Fibroblast of peridontal ligament (primary cell): ENCODE measurements around the gene BAHCC1.
A peak's percentile ranks its signal among the peaks of the same experiment; 100 is the strongest.

ENCODE experiments used
- DNase-seq: peaks from one replicate; pipeline ENCODE4 v3.0.0-alpha.2; 2010; ENCODE audit errors: extremely low read depth

Gene BAHCC1

GRCh38 chr17:81386646-81387099 is 8.6 kb upstream of the BAHCC1 start:
- DNase-seq, result no peak

GRCh38 chr17:81387100-81388090 is 7.9 kb upstream of the BAHCC1 start:
- peak; percentile 58 for DNase-seq

- no peak for DNase-seq
These were observed 7.1 kb upstream of the BAHCC1 start for GRCh38 chr17:81388091-81388611.

GRCh38 chr17:81388612-81389367 is 6.5 kb upstream of the BAHCC1 start:
- DNase-seq, result no peak

GRCh38 chr17:81389585-81389984 is 5.7 kb upstream of the BAHCC1 start:
- DNase-seq, result peak; percentile 50

- no peak for DNase-seq
These were observed 5.0 kb upstream of the BAHCC1 start for GRCh38 chr17:81390029-81390872.

GRCh38 chr17:81390873-81391255 is 4.4 kb upstream of the BAHCC1 start:
- DNase-seq, result no peak

GRCh38 chr17:81391293-81391935 is 3.8 kb upstream of the BAHCC1 start:
- no peak for DNase-seq

GRCh38 chr17:81391936-81392908 is 3.0 kb upstream of the BAHCC1 start:
- peak; percentile 92 for DNase-seq

GRCh38 chr17:81392909-81393654 is 2.2 kb upstream of the BAHCC1 start:
- DNase-seq, result peak; percentile 25

GRCh38 chr17:81393684-81394376 is 1.4 kb upstream of the BAHCC1 start:
- peak; percentile 100 for DNase-seq

GRCh38 chr17:81394377-81394920 is 808 bp upstream of the BAHCC1 start:
- DNase-seq, result no peak

- no peak for DNase-seq
These were observed 482 bp downstream of the BAHCC1 start for GRCh38 chr17:81395600-81396277.

GRCh38 chr17:81396278-81396721 is 1.0 kb downstream of the BAHCC1 start:
- no peak for DNase-seq

GRCh38 chr17:81396722-81397313 is 1.6 kb downstream of the BAHCC1 start:
- DNase-seq, result no peak

GRCh38 chr17:81397314-81398175 is 2.3 kb downstream of the BAHCC1 start:
- DNase-seq, result peak; percentile 67
